ENCODE data around the gene EPS8L2.

DNA sequence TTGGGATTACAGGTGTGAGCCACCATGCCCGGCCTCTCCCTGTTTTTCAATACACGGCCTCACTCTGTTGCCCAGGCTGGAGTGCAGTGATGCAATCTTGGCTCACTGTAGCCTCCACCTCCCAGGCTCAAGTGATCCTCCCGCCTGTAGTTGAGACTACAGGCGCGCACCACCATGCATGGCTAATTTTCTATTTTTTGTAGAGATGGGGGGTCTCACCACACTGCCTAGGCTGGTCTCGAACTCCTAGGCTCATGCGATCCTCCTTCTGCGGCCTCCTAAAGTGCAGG is 59.7 kb downstream of the EPS8L2 start:
- TF ChIP-seq, protein P1, sequence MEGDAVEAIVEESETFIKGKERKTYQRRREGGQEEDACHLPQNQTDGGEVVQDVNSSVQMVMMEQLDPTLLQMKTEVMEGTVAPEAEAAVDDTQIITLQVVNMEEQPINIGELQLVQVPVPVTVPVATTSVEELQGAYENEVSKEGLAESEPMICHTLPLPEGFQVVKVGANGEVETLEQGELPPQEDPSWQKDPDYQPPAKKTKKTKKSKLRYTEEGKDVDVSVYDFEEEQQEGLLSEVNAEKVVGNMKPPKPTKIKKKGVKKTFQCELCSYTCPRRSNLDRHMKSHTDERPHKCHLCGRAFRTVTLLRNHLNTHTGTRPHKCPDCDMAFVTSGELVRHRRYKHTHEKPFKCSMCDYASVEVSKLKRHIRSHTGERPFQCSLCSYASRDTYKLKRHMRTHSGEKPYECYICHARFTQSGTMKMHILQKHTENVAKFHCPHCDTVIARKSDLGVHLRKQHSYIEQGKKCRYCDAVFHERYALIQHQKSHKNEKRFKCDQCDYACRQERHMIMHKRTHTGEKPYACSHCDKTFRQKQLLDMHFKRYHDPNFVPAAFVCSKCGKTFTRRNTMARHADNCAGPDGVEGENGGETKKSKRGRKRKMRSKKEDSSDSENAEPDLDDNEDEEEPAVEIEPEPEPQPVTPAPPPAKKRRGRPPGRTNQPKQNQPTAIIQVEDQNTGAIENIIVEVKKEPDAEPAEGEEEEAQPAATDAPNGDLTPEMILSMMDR (IDR thresholded peaks at IDR 0.05; ENCODE audit: insufficient read depth, low read length, poor library complexity, severe bottlenecking), result no peak
- TF ChIP-seq EZH2phosphoT487 (conservative IDR thresholded peaks at IDR 0.05; ENCODE audit: low read length), result no peak
